ENCODE measurements around the gene RTRAF. TPM values are rescaled to one million over a fixed set of nuclear protein-coding genes. Genes with fewer than 3 reads are reported as not detected.

The RTRAF gene
- total RNA-seq, 2 donors from 2014 or later: 157 to 181 TPM

DNA sequence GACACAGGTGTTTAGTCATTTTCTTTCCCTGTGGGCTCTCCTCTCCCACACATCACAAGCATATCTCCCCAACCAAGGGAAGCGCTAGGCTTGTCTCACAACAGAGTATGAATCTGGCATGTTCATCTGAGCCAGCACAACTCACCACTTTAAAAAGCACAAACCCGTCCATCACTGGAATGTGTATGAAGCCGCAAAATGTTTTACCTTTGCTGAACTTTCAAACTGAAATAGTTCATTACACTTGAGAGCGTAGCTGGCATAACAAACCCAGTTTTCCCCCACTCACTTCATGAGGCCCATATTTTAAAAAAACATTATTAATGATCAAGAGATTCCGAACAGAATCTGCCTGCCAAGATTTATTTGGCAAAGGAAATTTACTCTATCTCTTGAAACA lies 63.7 kb downstream of the RTRAF start:
- Histone ChIP-seq H3K9ac (ENCODE audit: low read depth in 2 of 2, low read length in 2 of 2) (no peak overlapping the region), H3K27me3 (no peaks in the 10 kb centered on the region), H3K9me3 (no peaks in the 10 kb centered on the region), H3K4me3 (no peak overlapping the region), H3K36me3 (no peaks in the 10 kb centered on the region), H3K4me1 (no peaks in the 10 kb centered on the region), H3K27ac (no peak overlapping the region)
- TF ChIP-seq, protein P1, sequence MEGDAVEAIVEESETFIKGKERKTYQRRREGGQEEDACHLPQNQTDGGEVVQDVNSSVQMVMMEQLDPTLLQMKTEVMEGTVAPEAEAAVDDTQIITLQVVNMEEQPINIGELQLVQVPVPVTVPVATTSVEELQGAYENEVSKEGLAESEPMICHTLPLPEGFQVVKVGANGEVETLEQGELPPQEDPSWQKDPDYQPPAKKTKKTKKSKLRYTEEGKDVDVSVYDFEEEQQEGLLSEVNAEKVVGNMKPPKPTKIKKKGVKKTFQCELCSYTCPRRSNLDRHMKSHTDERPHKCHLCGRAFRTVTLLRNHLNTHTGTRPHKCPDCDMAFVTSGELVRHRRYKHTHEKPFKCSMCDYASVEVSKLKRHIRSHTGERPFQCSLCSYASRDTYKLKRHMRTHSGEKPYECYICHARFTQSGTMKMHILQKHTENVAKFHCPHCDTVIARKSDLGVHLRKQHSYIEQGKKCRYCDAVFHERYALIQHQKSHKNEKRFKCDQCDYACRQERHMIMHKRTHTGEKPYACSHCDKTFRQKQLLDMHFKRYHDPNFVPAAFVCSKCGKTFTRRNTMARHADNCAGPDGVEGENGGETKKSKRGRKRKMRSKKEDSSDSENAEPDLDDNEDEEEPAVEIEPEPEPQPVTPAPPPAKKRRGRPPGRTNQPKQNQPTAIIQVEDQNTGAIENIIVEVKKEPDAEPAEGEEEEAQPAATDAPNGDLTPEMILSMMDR (IDR thresholded peaks at IDR 0.05): no peak
- intact Hi-C loops (cut with DNase I): no loop called here
- no peak for DNase-seq

GRCh38 chr14:52054678-52055077 lies 65.3 kb downstream of the RTRAF start:
- TF ChIP-seq, protein P1 (IDR thresholded peaks at IDR 0.05): no peak
- no peaks in the 10 kb centered on the region for H3K4me1 ChIP-seq
- intact Hi-C loops (cut with DNase I): no loop called here
- no peaks in the 10 kb centered on the region for H3K36me3 ChIP-seq
- no peak overlapping the region for H3K9ac ChIP-seq (ENCODE audit: low read depth in 2 of 2, low read length in 2 of 2)
- no peaks in the 10 kb centered on the region for H3K9me3 ChIP-seq
- no peaks in the 10 kb centered on the region for H3K27me3 ChIP-seq
- no peak overlapping the region for H3K4me3 ChIP-seq
- no peak for DNase-seq
- no peak overlapping the region for H3K27ac ChIP-seq

GRCh38 chr14:52055167-52055566 lies 65.8 kb downstream of the RTRAF start:
- intact Hi-C loops (cut with DNase I): no loop called here
- H3K4me1 ChIP-seq: no peaks in the 10 kb centered on the region
- no peaks in the 10 kb centered on the region for H3K27me3 ChIP-seq
- no peak overlapping the region for H3K9ac ChIP-seq (ENCODE audit: low read depth in 2 of 2, low read length in 2 of 2)
- no peak for DNase-seq
- H3K9me3 ChIP-seq: no peaks in the 10 kb centered on the region
- H3K36me3 ChIP-seq: no peaks in the 10 kb centered on the region
- TF ChIP-seq, protein P1 (IDR thresholded peaks at IDR 0.05): no peak
- no peak overlapping the region for H3K27ac ChIP-seq
- no peak overlapping the region for H3K4me3 ChIP-seq

GRCh38 chr14:52058341-52058740 lies 69.0 kb downstream of the RTRAF start:
- no peaks in the 10 kb centered on the region for H3K4me1 ChIP-seq
- no peak overlapping the region for H3K9ac ChIP-seq (ENCODE audit: low read depth in 2 of 2, low read length in 2 of 2)
- H3K27ac ChIP-seq: no peak overlapping the region
- no peaks in the 10 kb centered on the region for H3K36me3 ChIP-seq
- TF ChIP-seq, protein P1 (IDR thresholded peaks at IDR 0.05): no peak
- no peaks in the 10 kb centered on the region for H3K9me3 ChIP-seq
- intact Hi-C loops (cut with DNase I): no loop called here
- no peaks in the 10 kb centered on the region for H3K27me3 ChIP-seq
- DNase-seq: no peak
- H3K4me3 ChIP-seq: no peak overlapping the region

GRCh38 chr14:52059649-52060048 lies 70.3 kb downstream of the RTRAF start:
- Histone ChIP-seq H3K36me3 (no peaks in the 10 kb centered on the region), H3K9me3 (no peaks in the 10 kb centered on the region), H3K27me3 (no peaks in the 10 kb centered on the region), H3K27ac (no peak overlapping the region), H3K4me1 (no peaks in the 10 kb centered on the region), H3K4me3 (no peak overlapping the region), H3K9ac (ENCODE audit: low read depth in 2 of 2, low read length in 2 of 2) (no peak overlapping the region)
- intact Hi-C loops (cut with DNase I): no loop called here
- DNase-seq: no peak
- TF ChIP-seq, protein P1 (IDR thresholded peaks at IDR 0.05): no peak

- no peak for DNase-seq
- H3K4me3 ChIP-seq: no peak overlapping the region
- no peaks in the 10 kb centered on the region for H3K36me3 ChIP-seq
- H3K27ac ChIP-seq: peak overlapping the region; percentile 25
- H3K27me3 ChIP-seq: no peaks in the 10 kb centered on the region
- TF ChIP-seq, protein P1 (IDR thresholded peaks at IDR 0.05): no peak
- no peaks in the 10 kb centered on the region for H3K4me1 ChIP-seq
- no peaks in the 10 kb centered on the region for H3K9me3 ChIP-seq
- H3K9ac ChIP-seq (ENCODE audit: low read depth in 2 of 2, low read length in 2 of 2): no peak overlapping the region
- intact Hi-C loops (cut with DNase I): no loop called here
Measured at GRCh38 chr14:52060080-52060479, 70.7 kb downstream of the RTRAF start.
